ENCODE measurements around the gene PHACTR1. TPM values are rescaled to one million over a fixed set of nuclear protein-coding genes. Genes with fewer than 3 reads are reported as not detected.

Gene PHACTR1
- total and polyA plus RNA-seq, 12 donors: 6.3 to 150 (median 79.9) TPM

DNA sequence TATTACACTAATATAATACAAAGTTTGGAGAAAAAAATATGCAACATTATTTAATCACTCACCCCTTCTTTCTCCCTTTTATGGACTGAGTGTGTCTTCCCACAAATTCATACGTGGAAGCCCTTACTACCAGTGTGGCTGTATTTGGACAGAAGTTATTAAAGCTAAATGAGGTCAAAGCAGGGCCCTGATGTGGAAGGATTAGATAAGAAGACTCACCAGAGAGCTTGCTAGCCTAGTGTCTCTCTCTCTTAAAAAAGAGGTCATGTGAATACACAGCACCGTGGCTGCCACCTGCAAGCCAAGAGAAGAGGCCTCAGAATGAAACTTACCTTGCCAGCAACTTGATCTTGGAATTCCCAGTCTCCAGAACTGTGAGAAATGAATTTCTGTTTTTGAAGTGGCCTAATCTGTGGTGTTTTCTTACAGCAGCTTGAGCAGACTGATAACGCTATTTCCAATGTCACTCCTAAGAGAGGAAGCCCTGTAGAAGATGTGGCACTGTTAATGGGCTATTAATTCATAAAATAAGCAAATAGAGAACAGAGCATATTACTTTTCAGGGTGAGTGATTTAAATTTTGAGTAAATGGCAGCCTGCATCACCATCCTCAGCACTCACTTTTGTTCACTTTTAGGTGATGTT, 378.3 kb downstream of the PHACTR1 start:
- no peaks in the 10 kb centered on the region for H3K27me3 ChIP-seq
- H3K27ac ChIP-seq: peak overlapping the region in 3 of 10 donors; percentile 2 to 31 (median 27)
- H3K36me3 ChIP-seq: no peaks in the 10 kb centered on the region
- DNase-seq (no peak), ATAC-seq (no peak)
- TF ChIP-seq, protein P1, sequence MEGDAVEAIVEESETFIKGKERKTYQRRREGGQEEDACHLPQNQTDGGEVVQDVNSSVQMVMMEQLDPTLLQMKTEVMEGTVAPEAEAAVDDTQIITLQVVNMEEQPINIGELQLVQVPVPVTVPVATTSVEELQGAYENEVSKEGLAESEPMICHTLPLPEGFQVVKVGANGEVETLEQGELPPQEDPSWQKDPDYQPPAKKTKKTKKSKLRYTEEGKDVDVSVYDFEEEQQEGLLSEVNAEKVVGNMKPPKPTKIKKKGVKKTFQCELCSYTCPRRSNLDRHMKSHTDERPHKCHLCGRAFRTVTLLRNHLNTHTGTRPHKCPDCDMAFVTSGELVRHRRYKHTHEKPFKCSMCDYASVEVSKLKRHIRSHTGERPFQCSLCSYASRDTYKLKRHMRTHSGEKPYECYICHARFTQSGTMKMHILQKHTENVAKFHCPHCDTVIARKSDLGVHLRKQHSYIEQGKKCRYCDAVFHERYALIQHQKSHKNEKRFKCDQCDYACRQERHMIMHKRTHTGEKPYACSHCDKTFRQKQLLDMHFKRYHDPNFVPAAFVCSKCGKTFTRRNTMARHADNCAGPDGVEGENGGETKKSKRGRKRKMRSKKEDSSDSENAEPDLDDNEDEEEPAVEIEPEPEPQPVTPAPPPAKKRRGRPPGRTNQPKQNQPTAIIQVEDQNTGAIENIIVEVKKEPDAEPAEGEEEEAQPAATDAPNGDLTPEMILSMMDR (IDR thresholded peaks at IDR 0.05): no peak
- H3K4me1 ChIP-seq: peaks cover 0 to 38% (median 24%) of the 10 kb centered on the region in 9 donors
- 54 to 65% methylated on average over 3 of the region's 3 CpGs for WGBS, 2 donors
- intact Hi-C loops (cut with DNase I): no loop called here
- no peaks in the 10 kb centered on the region for H3K9me3 ChIP-seq
- no peak overlapping the region for H3K4me3 ChIP-seq

DNA sequence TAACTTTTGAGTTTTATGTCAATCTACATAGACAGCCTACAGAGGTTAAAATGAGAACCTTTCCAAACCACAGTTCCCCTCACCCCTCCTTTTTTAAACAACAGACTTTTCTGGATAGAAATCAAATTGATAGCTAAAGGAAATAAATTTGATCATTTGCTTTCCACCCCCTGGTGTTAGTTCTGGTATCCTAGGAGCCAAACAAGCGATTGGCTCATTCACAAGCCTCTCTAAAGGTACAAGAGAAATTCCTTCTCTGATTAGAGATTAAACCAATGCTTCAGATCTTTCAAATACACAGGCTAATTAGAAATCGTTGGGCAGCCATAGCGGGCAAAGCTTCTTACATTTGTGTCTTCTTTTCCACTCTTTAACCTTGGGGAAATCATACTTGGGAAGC, 379.5 kb downstream of the PHACTR1 start:
- DNase-seq: no peak
- Histone ChIP-seq H3K4me1 (peaks cover 0 to 38% (median 24%) of the 10 kb centered on the region in 9 donors), H3K27me3 (no peaks in the 10 kb centered on the region), H3K36me3 (no peaks in the 10 kb centered on the region), H3K4me3 (no peak overlapping the region), H3K9me3 (no peaks in the 10 kb centered on the region), H3K27ac (peak overlapping the region in 6 of 10 donors; percentile 3 to 52 (median 36))
- no peak for ATAC-seq
- whole genome bisulfite sequencing, 2 donors: 58 to 67% methylated on average over 3 of the region's 3 CpGs
- intact Hi-C loops (cut with DNase I): no loop called here
- TF ChIP-seq, protein P1 (IDR thresholded peaks at IDR 0.05): peak in 1 of 9 donors; percentile 8

DNA sequence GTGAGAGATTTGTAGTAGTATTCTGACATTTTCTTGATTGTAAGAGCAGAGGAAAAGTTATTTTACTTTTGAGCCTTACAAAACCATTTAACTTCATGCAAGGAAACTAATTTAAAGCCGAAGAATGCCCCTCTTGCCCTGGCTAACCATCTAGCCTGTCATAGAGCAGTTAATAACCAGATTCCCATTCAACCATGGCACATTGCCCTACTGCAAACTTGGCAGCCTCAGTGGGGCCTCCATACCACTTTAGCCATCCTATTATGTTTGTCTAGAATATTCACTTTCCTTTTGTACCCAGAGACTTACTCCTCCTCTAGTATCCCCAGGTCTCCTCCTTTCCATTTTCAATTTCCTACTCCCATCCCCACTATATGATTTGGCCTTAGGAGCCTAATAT, 380.9 kb downstream of the PHACTR1 start:
- no peaks in the 10 kb centered on the region for H3K27me3 ChIP-seq
- no peaks in the 10 kb centered on the region for H3K36me3 ChIP-seq
- WGBS, 2 donors: 29 to 53% methylated on average over 1 of the region's 1 CpG
- DNase-seq: peak in 1 of 2 donors; percentile 44
- H3K4me1 ChIP-seq: peaks cover 0 to 50% (median 24%) of the 10 kb centered on the region in 9 donors
- H3K9me3 ChIP-seq: no peaks in the 10 kb centered on the region
- intact Hi-C loops (cut with DNase I): loop anchor here in 1 of 10 donors (1.0 kb wide), 1 partner anchor 21 kb away; no protein-coding TSS in a partner anchor
- peak in 7 of 8 donors; percentile 46 to 82 (median 68) for ATAC-seq
- H3K4me3 ChIP-seq: no peak overlapping the region
- TF ChIP-seq, protein P1 (IDR thresholded peaks at IDR 0.05): no peak
- peak overlapping the region in 7 of 10 donors; percentile 2 to 52 (median 16) for H3K27ac ChIP-seq

DNA sequence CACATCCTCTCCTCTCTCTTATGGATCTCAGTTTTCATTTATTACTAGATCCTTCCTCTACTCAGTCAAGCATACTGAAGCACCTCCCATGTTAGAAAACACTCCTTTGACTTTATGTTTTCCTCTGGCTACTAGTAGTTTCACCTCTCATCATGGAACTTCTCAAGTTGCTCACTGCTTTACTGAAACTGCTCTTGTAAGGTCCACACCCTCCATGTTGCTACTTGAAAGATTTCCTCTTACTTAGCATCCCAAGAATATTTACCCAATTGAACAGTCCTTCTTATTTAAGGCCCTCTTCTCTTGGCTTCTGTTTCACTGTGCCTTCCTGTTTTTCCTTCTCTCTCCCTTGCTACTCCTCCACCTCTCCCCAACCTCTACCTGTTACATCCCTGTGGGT, 381.4 kb downstream of the PHACTR1 start:
- no peak for DNase-seq
- intact Hi-C loops (cut with DNase I): no loop called here
- H3K9me3 ChIP-seq: no peaks in the 10 kb centered on the region
- no peaks in the 10 kb centered on the region for H3K36me3 ChIP-seq
- peaks cover 0 to 56% (median 24%) of the 10 kb centered on the region in 9 donors for H3K4me1 ChIP-seq
- TF ChIP-seq, protein P1 (IDR thresholded peaks at IDR 0.05): no peak
- no peak for ATAC-seq
- peak overlapping the region in 2 of 10 donors; percentile 3 to 52 for H3K27ac ChIP-seq
- H3K4me3 ChIP-seq: no peak overlapping the region
- H3K27me3 ChIP-seq: no peaks in the 10 kb centered on the region
